Measurements from ENCODE around the gene POU2F2. TPM values are rescaled to one million over a fixed set of nuclear protein-coding genes. Genes with fewer than 3 reads are reported as not detected.
"Not testable (repeated sequence)": the region's sequence is repeated elsewhere in the genome, so short reads cannot be mapped to it uniquely, and the experiment has no call there.

The POU2F2 gene
- total RNA-seq, 1 donor from 2014 or later = 1.8 TPM

DNA sequence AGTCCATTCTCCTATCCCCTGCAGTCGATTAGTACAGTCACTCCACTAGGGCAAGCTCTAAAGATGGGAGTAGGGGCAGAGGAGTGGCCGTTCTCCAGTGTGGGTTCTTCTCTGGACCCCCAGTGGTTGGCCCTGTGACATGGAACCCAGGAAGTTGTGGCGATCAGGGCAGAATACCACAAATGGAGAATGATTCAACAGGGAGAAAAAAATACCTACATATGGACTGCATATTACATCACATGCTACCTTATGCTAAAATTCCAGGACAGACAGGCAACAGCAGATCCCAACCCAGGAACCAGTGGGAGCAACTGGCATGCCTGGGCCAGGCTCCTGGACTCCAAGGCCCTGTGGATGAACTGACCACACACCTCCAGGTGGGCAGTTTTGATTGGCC is 20.4 kb downstream of the POU2F2 start:
- ATAC-seq (no peak), DNase-seq (no peak)
- intact Hi-C loops (cut with micrococcal nuclease) = no loop called here

DNA sequence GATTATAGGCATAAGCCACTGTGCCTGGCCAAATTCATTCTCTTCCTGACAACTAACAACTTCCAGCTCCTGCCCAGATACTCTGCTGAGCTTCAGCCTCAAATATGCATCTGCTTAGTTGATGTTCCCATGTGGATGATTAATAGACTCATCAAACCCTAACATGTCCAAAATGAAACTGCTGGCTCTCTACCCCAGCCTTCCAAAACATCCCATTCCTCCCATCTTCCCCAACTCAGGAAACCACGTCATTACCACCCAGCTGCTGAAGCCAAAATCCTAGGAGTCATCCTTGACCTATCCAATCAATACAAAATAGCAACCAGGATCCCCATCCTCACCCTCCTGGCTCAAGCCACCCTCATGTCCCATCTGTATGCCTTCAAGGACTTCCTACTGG is 20.9 kb downstream of the POU2F2 start:
- ATAC-seq = no peak
- intact Hi-C loops (cut with micrococcal nuclease) = no loop called here
- no peak for DNase-seq

DNA sequence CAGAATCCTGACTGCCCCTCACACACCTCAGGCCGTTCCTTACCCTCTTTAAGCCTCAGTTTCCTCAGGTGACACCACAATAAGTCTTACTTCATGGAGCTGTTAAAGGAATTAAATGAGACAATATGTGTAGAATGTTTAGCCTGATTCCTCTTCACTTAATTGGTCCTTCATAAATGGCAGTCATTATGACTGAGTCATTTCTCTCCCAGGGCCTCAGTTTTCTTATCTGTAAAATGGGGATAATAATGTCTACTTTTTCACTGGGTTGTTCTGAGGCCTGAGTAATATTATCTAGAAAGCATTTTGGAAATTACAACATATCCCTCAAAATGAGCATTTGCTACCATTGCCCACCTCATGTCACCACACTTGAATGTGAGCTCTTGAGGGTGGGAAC is 21.6 kb downstream of the POU2F2 start:
- ATAC-seq (no peak), DNase-seq (no peak)
- intact Hi-C loops (cut with micrococcal nuclease) = no loop called here

DNA sequence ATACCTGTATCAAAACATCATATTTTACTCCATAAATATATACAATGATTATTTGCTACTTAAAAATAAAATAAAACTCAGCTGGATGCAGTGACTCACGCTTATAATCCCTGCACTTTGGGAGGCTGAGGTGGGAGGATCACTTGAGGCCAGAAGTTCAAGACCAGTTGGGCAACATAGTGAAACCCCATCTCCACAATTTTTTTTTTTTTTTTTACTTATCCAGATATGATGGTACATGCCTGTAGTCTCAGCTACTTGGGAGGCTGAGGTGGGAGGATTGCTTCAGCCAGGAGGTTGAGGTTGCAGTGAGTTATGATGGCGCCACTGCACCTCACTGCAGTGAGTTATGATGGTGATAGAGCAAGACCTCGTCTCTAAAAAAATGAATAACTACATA is 22.4 kb downstream of the POU2F2 start:
- ATAC-seq (no peak), DNase-seq (no peak)
- intact Hi-C loops (cut with micrococcal nuclease) = no loop called here

DNA sequence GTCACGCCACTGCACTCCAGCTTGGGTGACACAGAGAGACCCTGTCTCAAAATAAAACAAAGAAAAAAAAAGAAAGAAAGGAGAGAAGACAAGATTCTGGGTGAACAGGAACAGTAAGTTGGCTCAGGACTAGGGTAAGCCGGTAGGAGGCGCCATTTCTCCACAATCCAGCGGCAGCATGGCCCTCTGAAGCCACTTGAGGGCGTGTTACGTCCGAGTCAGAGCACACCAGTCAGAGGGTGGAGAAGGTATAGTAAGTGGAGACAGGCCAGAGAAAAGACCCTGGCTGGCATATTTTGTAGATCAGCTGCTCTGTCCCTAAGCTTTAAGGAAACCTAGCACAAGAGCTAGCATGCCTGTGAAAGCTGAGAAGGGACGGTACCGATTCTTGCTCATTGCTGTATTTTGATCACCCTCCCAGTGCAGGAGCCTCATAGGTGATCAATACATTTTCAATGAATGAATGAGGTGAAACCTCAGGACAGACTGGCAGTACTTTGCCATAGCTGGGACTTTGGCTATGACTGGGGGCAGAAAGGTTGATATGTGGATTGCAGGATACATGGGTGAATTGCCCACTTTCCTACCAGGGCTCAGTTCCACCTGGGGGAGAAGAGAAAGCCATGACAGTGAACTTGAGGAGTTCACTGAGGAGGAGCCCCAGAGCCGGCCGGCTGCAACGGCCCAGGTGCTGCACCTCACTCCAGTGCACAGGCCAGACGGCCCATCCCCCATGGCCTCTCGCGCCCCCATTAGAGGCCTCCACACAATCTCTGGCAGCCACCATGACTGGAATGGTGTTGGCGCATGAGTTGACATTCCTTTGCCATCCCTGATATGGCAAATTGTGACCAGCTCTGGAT is 23.5 kb downstream of the POU2F2 start:
- DNase-seq (peak; percentile 81), ATAC-seq (peak; percentile 91)
- intact Hi-C loops (cut with micrococcal nuclease) = no loop called here

- DNase-seq (no peak), ATAC-seq (no peak)
- intact Hi-C loops (cut with micrococcal nuclease) = no loop called here
These were observed 26.9 kb downstream of the POU2F2 start for GRCh38 chr19:42105368-42105767.

- intact Hi-C loops (cut with micrococcal nuclease) = no loop called here
- DNase-seq (no peak), ATAC-seq (no peak)
These were observed 29.4 kb downstream of the POU2F2 start for GRCh38 chr19:42102877-42103276.

DNA sequence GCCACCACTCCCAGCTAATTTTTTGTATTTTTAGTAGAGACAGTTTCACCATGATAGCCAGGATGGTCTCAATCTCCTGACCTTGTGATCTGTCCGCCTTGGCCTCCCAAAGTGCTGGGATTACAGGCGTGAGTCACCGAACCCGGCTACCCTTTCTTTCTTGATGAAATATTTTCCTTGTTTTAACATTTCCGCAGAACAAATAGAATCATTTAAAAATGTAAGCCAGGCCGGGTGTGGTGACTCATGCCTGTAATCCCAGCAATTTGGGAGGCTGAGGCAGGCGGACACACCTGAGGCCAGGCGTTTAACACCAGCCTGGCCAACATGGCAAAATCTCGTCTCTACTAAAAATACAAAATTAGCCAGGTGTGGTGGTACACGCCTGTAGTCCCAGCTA is 32.0 kb downstream of the POU2F2 start:
- ATAC-seq; intact Hi-C loops (cut with micrococcal nuclease); DNase-seq: not testable (repeated sequence)

DNA sequence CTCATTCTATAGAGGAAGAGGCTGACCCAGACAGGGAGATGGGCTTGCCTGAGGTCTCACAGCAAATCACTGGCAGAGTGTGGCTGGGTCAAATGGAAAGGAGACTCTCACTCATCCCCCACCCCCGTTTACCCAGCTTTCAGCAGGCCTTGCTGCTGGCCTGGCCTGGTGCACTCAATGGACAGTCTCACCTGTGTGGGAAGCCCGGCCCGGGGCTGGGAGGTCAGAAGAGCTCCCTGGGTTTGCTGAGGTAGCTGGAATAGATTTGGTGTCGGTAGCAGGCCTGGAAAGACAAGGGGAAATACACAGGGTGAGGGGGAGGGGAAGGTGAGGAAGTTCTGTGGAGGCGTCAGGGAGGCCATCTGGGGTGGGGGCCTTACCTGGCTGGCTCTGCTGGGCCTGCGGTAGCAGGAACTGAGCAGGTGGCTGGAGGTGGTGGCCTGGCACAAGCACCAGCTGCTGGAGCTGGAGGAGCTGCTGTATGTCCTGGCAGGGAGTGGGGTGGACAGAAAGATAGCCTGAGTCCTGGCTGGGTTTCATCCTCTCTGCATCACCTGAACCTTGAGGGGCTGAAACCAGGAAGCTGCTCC is 32.8 kb downstream of the POU2F2 start:
- intact Hi-C loops (cut with micrococcal nuclease) = no loop called here
- DNase-seq (no peak), ATAC-seq (no peak)

GRCh38 chr19:42098781-42099180 is 33.5 kb downstream of the POU2F2 start:
- intact Hi-C loops (cut with micrococcal nuclease) = no loop called here
- ATAC-seq (no peak), DNase-seq (no peak)

DNA sequence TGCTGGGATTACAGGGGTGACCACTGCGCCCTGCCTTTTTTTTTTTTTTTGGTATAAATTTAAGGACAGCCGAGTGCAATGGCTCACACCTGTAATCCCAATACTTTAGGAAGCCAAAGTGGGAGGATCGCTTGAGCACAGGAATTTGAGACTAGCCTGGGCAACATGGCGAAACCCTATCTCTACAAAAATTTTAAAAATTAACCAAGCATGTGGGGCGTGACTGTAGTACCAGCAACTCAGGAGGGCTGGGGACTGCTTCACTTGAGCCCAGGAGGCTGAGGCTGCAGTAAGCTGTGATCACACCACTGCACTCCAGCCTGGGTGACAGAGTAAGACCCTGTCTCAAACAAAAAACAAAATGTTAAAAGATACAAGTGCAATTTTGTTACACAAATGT is 34.8 kb downstream of the POU2F2 start:
- ATAC-seq = no peak
- no peak for DNase-seq
- intact Hi-C loops (cut with micrococcal nuclease) = no loop called here

DNA sequence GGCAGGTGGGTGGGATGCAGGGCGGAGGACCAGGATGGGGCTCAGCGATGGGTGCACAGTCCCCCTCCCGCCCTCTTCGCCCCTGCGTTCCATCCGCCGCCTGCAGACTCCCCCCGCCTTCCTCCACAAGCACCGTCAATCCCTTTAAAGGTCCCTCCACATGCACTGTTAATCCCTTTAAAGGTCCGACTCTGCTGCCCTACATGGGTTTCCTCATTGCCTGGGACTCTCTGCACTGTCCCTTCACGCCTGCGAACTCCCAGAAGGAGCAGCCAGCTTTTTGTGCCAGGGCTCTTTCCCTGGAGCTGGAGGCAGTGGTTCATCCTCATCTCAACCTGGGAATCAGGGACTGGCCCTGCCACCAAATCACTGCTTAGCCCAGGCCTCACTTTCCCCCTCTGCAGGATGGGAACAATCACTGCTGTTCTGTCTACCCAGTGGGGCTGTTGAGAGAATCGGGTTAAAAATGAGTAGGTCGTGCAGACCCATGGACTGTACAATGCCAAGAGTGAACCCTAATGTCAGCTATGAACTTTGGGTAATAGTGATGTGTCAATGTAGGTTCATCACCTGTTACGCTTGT is 35.9 kb downstream of the POU2F2 start:
- intact Hi-C loops (cut with micrococcal nuclease) = no loop called here
- no peak for ATAC-seq
- no peak for DNase-seq

DNA sequence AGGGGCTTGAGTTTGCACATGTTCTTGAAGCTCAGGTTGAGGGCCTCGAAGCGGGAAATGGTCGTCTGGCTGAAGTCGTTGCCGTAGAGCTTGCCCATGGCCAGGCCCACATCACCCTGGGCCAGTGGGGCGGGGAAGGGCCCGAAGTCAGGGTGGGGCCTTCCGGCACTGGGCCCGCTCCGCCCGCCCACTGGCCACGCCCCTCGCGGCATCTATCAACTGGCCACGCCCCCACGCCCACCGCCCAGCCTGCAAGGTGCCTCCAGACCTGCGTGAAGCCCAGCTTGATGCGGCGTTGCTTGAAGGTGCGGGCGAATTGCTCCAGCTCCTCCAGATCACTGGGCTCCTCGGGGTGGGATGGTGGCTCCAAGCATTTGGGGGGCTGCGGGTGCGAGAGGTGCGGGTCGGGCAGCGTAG is 36.4 kb downstream of the POU2F2 start:
- DNase-seq = no peak
- no peak for ATAC-seq
- intact Hi-C loops (cut with micrococcal nuclease) = no loop called here

DNA sequence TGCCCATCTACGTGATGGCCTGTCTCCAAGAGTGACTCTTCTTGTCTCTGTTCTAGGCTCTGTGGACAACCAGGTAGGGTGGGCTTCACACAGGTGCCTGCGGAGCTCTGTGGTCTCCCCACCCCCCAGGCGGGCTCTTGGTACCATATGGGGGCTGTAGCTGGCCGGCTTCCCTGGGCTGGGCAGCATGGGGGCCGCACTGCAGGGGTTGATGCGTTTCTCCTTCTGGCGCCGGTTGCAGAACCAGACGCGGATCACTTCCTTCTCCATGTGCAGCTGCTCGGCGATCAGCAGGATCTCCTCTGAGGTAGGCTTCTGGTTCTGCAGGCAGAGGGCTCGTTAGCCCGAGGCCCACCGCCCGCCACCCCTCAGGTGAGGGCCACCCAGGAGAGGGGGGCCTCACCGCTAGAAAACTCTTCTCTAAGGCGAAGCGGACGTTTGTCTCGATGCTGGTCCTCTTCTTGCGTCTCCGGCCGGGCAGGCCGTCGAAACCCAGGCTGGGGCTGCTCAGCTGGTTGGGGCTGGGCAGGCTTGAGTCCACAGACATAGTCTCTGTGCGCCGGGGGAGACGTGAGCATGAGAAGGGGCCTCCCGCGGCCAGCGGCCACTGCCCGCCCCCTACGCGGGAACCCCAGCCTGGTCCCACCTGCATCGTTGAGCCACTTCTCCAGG is 37.0 kb downstream of the POU2F2 start:
- intact Hi-C loops (cut with micrococcal nuclease) = no loop called here
- no peak for ATAC-seq
- DNase-seq = no peak

DNA sequence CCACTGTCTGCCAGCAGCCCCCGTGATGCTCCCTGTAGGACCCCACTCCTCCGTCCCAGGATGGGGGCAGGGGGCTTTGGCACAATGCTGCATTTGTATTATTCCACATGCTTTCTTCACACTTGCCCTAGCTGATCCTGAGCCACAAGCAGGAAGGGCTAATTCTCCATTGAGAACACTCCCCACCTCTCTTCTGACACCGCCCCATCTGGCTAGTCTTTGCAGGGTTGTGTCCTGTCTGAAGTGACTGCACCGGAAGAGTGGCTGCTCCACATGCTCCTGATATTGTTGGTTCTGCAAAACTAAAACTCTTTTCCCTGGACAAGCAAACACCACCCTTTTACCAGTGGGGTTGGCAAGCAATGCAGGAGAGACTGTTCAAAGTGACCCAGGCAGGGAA is 38.3 kb downstream of the POU2F2 start:
- ATAC-seq (no peak), DNase-seq (no peak)
- intact Hi-C loops (cut with micrococcal nuclease) = no loop called here

DNA sequence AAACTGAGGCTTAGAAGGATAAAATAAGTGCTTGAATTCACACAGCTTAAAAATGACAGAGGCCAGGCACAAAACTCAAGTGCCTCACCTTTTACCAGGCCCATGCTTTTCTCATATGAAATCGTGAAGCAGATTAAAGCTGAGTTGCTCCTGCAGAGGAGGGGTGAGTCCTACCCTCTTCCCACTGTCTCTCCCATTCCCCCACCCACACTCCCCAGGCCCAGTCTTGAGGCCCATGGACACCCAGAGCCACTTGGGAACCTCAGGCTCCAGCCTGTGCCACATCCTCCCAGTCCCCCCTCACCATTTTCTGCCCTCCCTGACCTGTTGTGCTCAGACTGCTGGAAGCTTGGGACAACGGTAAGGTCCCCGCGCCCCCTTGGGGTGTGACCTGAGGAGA is 38.7 kb downstream of the POU2F2 start:
- ATAC-seq = no peak
- intact Hi-C loops (cut with micrococcal nuclease) = no loop called here
- DNase-seq = no peak

DNA sequence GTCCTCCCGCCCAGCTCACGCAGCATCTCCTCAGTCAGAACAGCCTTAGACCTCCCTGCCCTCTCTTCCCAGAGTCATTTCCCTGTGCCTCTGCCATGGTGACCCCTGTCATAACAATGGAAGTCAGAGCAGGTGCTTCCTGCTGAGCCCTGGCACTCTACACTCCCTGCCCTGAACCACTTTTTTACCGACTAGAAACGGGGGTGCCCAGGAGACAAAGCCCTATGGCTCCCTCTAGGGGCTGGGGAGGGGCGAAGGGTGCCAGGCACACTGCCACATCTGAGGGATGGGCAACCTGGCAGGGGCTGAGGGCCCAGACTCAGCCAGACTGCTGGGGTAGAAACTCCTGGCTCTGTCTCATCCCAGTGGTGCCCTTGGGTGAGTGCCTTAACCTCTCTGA is 39.9 kb downstream of the POU2F2 start:
- intact Hi-C loops (cut with micrococcal nuclease) = no loop called here
- ATAC-seq = peak; percentile 62

GRCh38 chr19:42091742-42092141 is 40.5 kb downstream of the POU2F2 start:
- intact Hi-C loops (cut with micrococcal nuclease) = no loop called here
- no peak for DNase-seq
- ATAC-seq = peak; percentile 60

More for the DNA sequence above, 39.9 kb downstream of the POU2F2 start:
- DNase-seq = no peak

DNA sequence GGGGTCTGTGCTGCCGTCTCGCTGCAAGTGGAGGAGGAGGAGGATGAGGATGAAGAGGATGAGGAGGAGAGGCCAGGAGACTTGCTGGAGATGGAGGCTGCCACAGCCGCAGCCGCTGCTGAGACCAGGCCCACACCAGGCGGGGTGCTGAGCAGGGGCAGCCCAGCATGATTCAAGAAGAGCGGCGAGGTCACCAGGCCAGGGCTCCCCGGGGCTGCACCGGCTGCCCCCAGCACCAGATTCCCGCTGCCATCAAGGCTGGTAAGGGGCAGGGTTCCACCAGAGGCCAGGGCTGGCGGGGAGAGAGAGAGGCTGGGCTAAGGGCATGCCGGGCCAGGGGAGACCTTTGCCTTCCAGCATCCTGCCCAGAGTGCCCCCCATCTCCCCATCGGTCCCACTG is 40.9 kb downstream of the POU2F2 start:
- DNase-seq = no peak
- intact Hi-C loops (cut with micrococcal nuclease) = no loop called here

DNA sequence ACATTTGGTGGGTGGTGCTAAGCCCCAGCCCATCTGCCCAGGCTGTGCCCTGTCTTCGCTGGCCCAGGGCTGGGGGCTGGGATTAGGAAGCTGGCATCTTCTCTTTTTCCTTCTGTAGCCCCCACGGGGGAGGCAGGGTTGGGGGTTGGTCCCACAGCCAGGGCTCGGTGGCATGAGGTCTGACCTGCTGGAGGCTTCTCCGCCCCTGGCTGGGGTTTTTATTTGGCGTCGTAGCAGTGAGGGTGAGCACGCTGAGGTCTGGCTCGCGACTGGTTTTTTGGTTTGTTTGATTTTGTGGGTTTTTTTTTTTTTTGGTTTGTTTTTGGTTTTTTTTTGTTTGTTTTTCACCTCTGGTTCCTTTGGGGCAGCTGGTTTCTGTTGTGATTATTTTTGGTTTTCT is 41.6 kb downstream of the POU2F2 start:
- intact Hi-C loops (cut with micrococcal nuclease) = no loop called here
- DNase-seq (no peak), ATAC-seq (no peak)

More for the DNA sequence above, 40.9 kb downstream of the POU2F2 start:
- no peak for ATAC-seq

Measured in left ventricle myocardium superior (tissue), 1 donor.